HG02623 (cell line): ENCODE data around the gene NALCN.

Source experiments
- ATAC-seq: cut with Tn5 transposase; IDR thresholded peaks from one replicate; pipeline ENCODE4 v1.9.1; 2021; ENCODE audit warnings: moderate library complexity; ENCODE audit not compliant: unreplicated experiment

The NALCN gene

GRCh38 chr13:101291646-101292515 lies 124.4 kb downstream of the NALCN start:
- ATAC-seq, result no peak

GRCh38 chr13:101291206-101291605 lies 125.1 kb downstream of the NALCN start:
- no peak for ATAC-seq

GRCh38 chr13:101289764-101290163 lies 126.5 kb downstream of the NALCN start:
- ATAC-seq, result no peak

- no peak for ATAC-seq
Observed at GRCh38 chr13:101283782-101284181, 132.5 kb downstream of the NALCN start.

- ATAC-seq, result no peak
Observed at GRCh38 chr13:101272886-101273285, 143.4 kb downstream of the NALCN start.

GRCh38 chr13:101271681-101272245 lies 144.5 kb downstream of the NALCN start:
- ATAC-seq, result no peak

GRCh38 chr13:101267656-101268055 lies 148.7 kb downstream of the NALCN start:
- ATAC-seq, result no peak

- no peak for ATAC-seq
Observed at GRCh38 chr13:101265934-101266333, 150.4 kb downstream of the NALCN start.

- no peak for ATAC-seq
Observed at GRCh38 chr13:101264931-101265330, 151.4 kb downstream of the NALCN start.

GRCh38 chr13:101262306-101262705 lies 154.0 kb downstream of the NALCN start:
- ATAC-seq, result peak; percentile 55

GRCh38 chr13:101258509-101258908 lies 157.8 kb downstream of the NALCN start:
- no peak for ATAC-seq

GRCh38 chr13:101258071-101258470 lies 158.2 kb downstream of the NALCN start:
- peak; percentile 81 for ATAC-seq

- no peak for ATAC-seq
Observed at GRCh38 chr13:101248739-101249514, 167.4 kb downstream of the NALCN start.

GRCh38 chr13:101242720-101243119 lies 173.6 kb downstream of the NALCN start:
- ATAC-seq, result no peak

GRCh38 chr13:101238555-101238954 lies 177.8 kb downstream of the NALCN start:
- ATAC-seq, result no peak

GRCh38 chr13:101231751-101232428 lies 184.4 kb downstream of the NALCN start:
- no peak for ATAC-seq

- no peak for ATAC-seq
Observed at GRCh38 chr13:101230271-101230890, 185.9 kb downstream of the NALCN start.

- ATAC-seq, result no peak
Observed at GRCh38 chr13:101219609-101220265, 196.6 kb downstream of the NALCN start.

- ATAC-seq, result no peak
Observed at GRCh38 chr13:101218484-101218883, 197.8 kb downstream of the NALCN start.

GRCh38 chr13:101217086-101217485 lies 199.2 kb downstream of the NALCN start:
- no peak for ATAC-seq
